Coronary artery (tissue), 2 donors: ENCODE results near the gene ASB4.
"Not testable (repeated sequence)": the region's sequence is repeated elsewhere in the genome, so short reads cannot be mapped to it uniquely, and the experiment has no call there.

ENCODE experiments used
- DNase-seq: peaks from one replicate; pipeline ENCODE4 v3.0.0-alpha.2; 2017; ENCODE audit warnings: low spot score
- H3K27ac ChIP-seq, 2 donors: fragments of 200-600 bp; sonication (generic); one replicate each; pipeline ENCODE4 v1.5.1; 2016 to 2019
- H3K4me3 ChIP-seq: fragments of 200-600 bp; sonication (generic); 2 replicates; pipeline ENCODE4 v1.5.1; 2016; ENCODE audit warnings: mild to moderate bottlenecking, moderate library complexity
- CTCF ChIP-seq: fragments of 200-600 bp; sonication (generic); IDR thresholded peaks from one replicate; pipeline ENCODE4 v1.5.1; 2019; ENCODE audit warnings: antibody characterized with exemption

ASB4 gene

GRCh38 chr7:95491634-95492314 is 6.0 kb downstream of the ASB4 start:
- Histone ChIP-seq H3K27ac (no peak overlapping the region), H3K4me3 (no peak overlapping the region)
- TF ChIP-seq CTCF = no peak
- DNase-seq = no peak

- H3K27ac ChIP-seq = no peak overlapping the region
- H3K4me3 ChIP-seq = no peak overlapping the region
- DNase-seq = no peak
Observed at GRCh38 chr7:95493247-95493646, 7.5 kb downstream of the ASB4 start.

GRCh38 chr7:95493844-95494243 is 8.1 kb downstream of the ASB4 start:
- H3K27ac ChIP-seq = no peak overlapping the region

More at GRCh38 chr7:95493247-95493646, 7.5 kb downstream of the ASB4 start:
- no peak for TF ChIP-seq CTCF

GRCh38 chr7:95501261-95501832 is 15.6 kb downstream of the ASB4 start:
- TF ChIP-seq CTCF = no peak

More at GRCh38 chr7:95493844-95494243, 8.1 kb downstream of the ASB4 start:
- no peak overlapping the region for H3K4me3 ChIP-seq
- TF ChIP-seq CTCF = no peak
- DNase-seq = no peak

GRCh38 chr7:95502403-95502802 is 16.7 kb downstream of the ASB4 start:
- no peak for DNase-seq
- no peak for TF ChIP-seq CTCF
- H3K27ac ChIP-seq = no peak overlapping the region
- no peak overlapping the region for H3K4me3 ChIP-seq

More at GRCh38 chr7:95501261-95501832, 15.6 kb downstream of the ASB4 start:
- DNase-seq = no peak
- Histone ChIP-seq H3K27ac (no peak overlapping the region), H3K4me3 (no peak overlapping the region)

- no peak for DNase-seq
- no peak overlapping the region for H3K4me3 ChIP-seq
- H3K27ac ChIP-seq = no peak overlapping the region
- TF ChIP-seq CTCF = no peak
Observed at GRCh38 chr7:95503271-95504131, 17.8 kb downstream of the ASB4 start.

- not testable (repeated sequence) for H3K27ac ChIP-seq, DNase-seq, H3K4me3 ChIP-seq
Observed at GRCh38 chr7:95504132-95504588, 18.4 kb downstream of the ASB4 start.
